IMR-90 (cell line): Measurements from ENCODE around the gene MRPL19.

Experiments
- CEBPB ChIP-seq: IDR thresholded peaks from 2 replicates; pipeline ENCODE4 v1.6.1; 2012; ENCODE audit warnings: low read depth, low read length, improper control_type of control experiment
- CTCF ChIP-seq: conservative IDR thresholded peaks from 2 replicates; pipeline ENCODE4 v1.5.1; 2012; ENCODE audit warnings: mild to moderate bottlenecking, low read depth, low read length, improper control_type of control experiment
- MXI1 ChIP-seq: IDR thresholded peaks from 2 replicates; pipeline ENCODE4 v1.6.1; 2012; ENCODE audit warnings: low read depth, mild to moderate bottlenecking, low read length, moderate library complexity, borderline replicate concordance
- POLR2A ChIP-seq: IDR thresholded peaks from 2 replicates; pipeline ENCODE4 v1.6.1; 2012; ENCODE audit warnings: mild to moderate bottlenecking, low read depth, low read length
- RAD21 ChIP-seq: IDR thresholded peaks from 2 replicates; pipeline ENCODE4 v1.6.1; 2012; ENCODE audit warnings: low read length, improper control_type of control experiment
- USF2 ChIP-seq: fragments of 150-350 bp; IDR thresholded peaks from 2 replicates; pipeline ENCODE4 v1.6.1; 2017; ENCODE audit warnings: mild to moderate bottlenecking, antibody characterized with exemption, low read length, low read depth

- no peak for TF ChIP-seq CEBPB
- TF ChIP-seq MXI1: no peak
- no peak for TF ChIP-seq CTCF
- TF ChIP-seq USF2: no peak
- TF ChIP-seq POLR2A: no peak
- TF ChIP-seq RAD21: no peak
Measured at GRCh38 chr2:75703589-75704287, 57.2 kb downstream of the MRPL19 start.
